Activated CD8-positive, alpha-beta memory T cell treated with anti-CD3 and anti-CD28 coated beads, Interleukin-2, amount 50 U/mL, for 24 hours (primary cell): Measurements from ENCODE around the gene TBC1D4.

Experiments
- DNase-seq: peaks from one replicate; pipeline ENCODE4 v3.0.0-alpha.2; 2020; ENCODE audit errors: extremely low read depth

TBC1D4 gene

DNA sequence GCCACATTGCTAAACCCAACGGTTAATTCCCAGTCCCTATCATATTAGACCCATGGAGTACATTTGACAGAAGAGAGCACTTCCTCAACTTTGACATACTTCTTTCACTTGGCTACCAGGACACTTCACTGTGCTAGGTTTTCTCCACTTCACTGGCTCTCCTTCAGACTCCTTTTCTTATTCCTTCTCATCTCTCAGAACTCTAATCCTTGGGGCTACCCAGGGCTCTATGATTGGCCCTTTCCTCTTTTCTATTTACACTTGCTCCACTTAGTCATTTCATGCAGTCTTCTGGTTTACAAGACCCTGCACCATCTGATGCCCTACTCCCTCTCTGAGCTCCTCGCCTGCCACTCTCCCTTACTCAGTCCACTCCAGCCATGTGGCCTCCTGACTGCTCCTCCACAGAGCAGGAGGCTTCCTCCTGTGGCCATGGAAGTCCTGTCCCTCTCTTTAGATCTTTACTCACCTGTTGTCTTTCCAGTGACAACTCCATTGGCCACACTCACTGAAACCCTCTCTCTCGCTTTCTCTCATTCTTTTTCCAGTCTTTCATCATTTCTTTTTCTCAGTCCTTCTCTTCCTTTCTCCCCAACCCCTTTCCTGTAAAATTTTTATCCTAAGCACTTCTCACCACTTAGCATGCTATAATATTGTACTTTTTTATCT is 90.4 kb downstream of the TBC1D4 start:
- DNase-seq, result no peak

DNA sequence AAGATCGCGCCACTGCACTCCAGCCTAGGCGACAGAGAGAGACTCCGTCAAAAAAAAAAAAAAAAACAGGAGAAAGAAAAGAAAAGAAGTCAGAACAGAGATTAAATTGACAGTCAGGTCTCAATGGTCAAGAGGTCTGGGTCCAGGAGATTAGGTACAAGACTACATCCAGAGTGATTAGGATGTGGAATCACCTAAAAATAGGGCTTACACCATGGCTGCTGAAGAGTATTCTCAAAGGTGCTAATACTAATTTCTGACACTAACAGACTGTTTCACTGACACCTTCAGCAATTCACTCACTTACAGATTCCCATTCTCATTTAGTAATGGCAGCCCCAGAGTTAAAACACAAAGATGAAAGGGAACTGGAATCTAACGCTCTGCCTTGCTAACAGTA is 91.7 kb downstream of the TBC1D4 start:
- no peak for DNase-seq

DNA sequence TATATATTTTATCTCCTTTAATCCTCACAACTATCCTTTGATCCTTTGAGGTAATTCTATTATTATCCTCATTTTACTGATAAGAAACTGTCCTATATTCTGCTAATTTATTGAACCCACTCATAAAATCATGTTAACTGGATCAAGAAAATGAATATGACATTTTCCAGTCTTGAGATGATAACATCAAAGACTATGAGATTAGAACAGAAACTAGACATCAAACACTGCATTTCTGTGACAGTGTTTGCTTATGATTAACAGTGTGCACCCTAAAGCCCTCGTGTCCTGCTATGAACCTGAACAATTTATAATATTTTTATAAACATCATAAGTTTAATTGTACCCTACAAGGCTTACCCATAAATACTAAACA is 96.3 kb downstream of the TBC1D4 start:
- no peak for DNase-seq

DNA sequence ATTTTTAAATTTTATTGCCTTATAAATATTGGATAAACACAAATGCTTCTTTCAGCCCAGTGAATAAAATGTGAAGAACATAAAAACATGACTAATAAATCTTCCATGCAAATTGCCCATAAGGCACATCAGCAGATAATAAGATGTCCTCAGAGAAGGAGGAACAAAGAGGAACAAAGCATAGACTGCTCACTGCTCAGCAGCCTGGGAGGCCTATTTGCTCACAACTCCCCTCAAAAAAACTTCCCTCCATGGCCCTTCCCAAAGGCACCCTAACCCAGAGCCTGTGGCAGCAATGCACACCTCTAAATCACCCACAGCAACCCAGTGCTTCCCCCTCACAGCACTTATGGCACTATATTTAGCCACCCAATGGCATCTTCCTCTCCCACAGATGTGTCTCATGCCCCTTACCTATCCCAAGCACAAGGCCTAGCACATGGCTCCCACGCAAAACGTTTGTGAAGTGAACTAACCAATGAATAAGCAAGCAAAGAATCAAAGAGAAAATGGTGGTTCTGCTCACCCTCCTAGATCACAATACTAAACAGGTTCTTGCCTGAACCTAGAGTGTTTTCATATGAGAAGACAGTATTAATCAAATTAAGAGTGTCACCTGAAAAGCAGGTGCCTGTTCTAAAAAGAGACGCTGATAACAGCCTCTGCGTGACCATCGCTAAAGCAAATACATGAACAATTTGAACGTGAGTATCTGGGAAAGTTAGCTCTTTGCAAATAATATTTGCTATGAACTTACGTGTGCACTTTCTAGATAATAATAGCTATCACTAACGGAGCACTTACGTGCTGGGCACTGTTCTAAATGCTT is 96.9 kb downstream of the TBC1D4 start:
- DNase-seq, result no peak

DNA sequence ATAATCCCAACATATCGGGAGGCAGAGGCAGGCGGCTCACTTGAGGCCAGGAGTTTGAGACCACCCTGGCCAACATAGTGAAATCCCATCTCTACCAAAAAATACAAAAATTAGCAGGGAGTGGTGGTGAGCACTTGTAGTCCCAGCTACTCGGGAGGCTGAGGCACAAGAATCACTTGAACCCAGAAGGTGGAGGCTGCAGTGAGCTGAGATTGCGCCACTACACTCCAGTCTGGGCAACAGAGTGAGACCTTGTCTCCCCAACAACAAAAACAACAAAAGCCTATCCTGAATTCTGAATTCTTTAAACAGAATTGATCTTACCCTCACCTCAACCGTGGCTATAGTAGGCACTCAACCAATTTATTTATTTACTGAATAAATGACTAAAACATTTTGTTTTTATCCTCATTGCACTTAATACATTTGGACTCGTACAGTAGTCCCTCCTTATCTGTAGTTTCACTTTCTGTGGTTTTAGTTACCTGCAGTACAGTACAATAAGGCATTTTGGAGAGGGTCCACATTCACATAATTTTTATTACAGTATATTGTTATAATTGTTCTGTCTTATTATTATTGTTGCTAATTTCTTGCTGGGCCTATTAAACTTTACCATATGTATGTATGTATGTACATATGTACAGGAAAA is 98.8 kb downstream of the TBC1D4 start:
- DNase-seq, result no peak

DNA sequence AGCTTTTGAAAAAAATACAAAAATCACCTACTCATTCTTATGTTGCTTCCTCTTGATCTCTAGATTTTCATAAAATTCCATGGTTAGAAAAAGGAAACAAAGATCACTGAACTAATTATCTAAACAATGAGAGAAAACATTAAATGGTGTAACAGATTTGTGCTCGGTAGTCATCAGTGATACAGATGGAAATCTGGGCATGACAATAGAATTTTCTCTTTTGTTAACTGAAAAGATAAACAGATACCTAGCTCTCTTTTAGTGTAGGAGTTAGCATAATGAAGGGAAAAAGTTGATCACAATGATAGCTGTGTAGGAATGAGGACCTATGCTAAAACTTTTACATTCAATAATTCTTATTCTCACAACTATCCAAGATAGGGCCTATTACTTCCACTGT is 103.7 kb downstream of the TBC1D4 start:
- DNase-seq, result no peak

DNA sequence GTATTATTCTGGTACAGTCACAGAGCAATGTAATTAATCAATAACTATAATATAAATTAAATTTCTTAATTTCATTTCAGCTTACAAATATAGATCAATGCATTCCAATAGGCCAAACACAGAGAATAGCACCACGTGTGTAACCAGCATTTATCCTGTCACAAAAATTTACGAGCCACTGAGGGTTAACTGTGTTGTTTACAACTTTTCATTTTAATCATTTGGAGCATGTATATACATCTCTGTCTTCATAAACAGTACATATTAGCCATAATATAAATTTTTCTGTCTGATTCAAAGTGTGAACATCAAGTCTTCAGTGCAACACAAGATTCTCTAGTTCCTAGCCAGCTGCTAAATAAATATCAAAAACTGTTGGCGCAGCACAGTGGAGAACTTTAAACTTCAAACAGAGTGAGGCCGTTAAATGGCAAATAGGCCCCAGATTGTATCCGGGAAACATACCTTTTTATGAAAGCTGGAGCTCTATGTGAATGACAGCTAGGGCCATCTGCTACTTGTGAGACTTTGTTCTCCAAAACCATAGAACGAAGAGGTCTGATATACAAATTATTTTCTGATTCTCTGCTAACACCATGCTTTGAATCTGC is 105.1 kb downstream of the TBC1D4 start:
- no peak for DNase-seq

DNA sequence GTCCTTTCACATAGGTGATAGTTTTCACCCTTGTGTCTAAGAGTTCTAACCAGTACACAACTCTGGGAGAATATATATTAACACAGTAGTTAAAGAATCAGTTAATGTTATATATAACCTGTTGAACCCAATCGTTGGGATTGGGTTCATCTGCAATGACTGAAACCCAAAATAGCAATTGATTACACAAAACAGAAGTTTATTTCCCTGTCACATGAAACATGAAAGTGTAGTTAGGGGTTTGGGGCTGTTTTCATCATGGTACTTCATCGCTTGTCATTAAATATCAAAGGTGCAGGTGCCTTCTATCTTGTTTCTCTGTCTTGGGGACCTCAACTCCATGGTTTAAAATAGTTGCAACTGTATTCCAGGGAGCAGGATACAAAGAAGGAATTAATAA is 106.6 kb downstream of the TBC1D4 start:
- no peak for DNase-seq

DNA sequence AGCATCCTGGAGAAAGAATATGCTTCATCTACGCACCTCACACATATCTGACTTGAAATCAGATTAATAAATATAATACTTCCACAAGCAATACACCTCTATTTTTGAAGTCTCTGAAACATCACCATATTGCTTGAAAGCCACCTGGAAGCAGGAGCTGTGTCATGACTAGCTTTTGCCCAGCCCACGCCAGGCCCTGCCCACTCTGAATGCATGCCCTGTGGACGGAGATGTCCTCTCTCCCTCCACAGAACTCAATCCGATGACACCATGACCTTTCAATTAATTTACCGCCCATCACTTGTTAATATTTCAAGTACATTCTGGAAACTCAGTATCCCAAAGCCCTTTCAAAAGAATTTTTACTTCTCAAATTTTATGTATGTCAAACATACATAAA is 108.0 kb downstream of the TBC1D4 start:
- no peak for DNase-seq

DNA sequence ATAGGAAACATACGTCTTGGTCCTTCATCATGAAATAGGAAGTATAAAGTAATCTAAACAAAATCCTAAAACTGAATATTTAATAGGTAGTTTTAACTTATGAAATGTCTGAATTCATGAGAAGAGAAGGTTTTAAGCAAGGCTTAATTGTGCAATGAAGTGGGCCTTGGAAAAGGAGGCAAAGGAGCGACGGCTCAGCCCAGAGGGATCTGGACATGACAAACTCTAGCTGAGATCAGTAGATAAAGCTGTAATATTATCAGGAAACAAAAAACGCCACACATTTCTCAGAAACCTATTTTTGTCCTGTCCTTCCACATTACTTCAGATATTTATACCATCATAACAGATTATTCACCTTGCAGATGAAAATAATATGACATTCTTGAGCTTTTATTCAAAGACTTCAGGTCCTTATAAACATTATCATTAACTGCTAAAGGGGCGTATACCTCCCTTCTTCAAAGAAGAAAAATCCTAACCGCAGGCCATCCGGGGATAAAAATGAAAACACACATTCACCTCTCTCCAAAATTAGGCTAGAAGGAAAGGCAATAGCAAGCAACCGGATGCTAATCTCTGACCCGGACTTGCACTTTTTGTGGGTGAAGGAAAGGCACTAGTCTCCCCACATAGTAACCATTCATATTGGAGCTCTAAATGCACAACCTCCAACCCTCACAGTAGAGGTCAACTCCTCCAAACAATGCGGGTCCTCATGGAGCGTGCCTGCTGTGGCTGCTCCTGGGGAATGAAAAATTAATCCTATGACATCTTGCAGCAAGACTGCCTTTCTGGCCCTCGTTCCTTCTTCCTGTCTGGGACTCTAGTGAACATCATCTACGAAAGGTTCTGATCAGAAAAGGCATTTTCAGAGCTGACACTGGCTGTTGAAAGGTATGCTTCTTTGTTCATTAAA is 108.8 kb downstream of the TBC1D4 start:
- no peak for DNase-seq

DNA sequence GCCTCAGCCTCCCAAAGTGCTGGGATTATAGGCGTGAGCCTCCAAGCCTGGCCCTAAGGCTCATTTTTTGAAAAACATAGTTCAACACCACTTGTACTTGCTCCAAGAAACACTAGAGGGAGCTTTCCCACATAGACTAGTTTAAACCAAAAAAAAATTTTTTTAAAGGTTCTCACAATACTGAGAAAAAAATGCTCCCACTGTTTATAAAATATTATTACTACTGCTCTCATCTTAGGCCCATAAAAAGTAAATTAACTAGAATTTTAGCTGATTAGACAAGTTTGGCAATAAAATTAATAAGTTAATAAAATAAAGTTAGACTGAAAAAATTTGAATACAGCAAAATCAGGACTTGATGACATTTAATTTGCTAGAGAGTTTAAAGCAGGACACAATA is 109.5 kb downstream of the TBC1D4 start:
- no peak for DNase-seq

DNA sequence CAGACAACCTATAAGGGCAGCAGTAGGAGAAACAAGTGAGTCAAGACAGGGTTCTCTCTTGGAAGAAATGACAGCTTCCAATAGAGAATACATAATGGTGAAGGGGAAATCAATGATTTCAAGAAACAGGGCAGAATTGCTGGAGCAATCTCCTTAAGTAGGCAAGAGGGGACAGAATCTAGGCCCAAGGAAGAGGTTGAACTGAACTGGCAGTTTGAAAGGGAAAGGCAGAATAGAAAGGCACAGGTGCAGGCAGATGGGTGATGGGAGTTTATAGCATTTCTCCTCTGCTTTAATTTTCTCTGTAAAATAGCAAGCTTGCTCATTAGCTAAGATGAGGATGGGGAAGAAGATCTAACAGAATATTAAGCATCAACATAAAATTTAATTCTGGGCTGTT is 110.8 kb downstream of the TBC1D4 start:
- no peak for DNase-seq

DNA sequence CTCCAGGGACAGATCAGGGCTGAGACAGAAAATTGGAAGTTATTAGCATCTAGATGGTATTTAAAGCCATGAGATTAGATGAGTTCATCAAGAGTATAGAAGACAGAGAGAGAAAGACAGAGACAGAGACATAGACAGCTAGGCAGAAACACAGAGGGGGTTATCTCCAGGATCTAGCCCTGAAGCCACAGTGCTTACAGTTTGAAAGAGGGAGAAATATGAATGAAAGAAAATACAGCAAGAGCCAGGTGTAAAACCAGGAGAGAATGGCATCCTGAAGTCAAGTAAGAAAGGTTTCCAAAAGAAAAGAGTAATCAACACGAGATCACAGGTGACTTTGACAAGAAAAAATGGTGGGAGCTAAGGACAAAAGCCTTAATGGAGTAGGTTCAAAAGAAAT is 111.2 kb downstream of the TBC1D4 start:
- DNase-seq, result no peak

DNA sequence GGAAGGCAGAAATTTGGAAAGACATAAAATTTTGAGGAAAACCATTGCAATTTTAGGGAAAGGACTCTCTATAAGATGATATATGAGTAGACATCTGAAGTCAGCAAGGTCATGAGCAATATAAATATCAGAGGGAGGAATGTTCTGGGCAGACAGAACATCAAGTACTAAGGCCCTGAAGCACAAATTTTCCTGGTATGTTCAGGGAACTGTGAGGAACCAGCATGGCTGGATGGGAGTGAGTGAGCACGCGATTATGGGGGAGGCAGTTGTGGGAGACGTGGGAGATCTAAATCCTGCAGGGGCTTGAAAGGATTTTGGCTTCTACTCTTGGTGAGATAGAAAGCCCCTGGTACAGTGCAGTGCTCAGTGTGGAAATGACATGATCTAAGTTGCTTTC is 112.0 kb downstream of the TBC1D4 start:
- DNase-seq, result no peak

DNA sequence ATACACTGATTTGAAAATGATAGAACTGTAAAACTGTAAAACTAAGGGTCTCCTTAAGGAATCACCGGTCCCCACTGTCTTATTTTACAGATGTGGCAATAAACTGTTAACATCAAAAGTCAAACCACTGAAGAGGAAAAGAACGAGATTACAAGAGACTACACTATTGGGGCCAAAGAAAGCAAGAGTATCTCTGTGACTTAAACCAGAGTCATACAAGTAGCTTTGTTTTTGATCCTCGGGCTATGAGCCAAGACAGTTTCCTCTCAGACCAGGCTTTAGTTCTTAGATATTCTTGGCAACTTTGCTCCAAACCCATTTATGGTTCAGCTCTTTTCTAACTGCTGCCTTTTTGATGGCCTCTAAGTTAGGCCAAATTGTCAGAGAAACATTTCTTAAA is 113.8 kb downstream of the TBC1D4 start:
- no peak for DNase-seq

DNA sequence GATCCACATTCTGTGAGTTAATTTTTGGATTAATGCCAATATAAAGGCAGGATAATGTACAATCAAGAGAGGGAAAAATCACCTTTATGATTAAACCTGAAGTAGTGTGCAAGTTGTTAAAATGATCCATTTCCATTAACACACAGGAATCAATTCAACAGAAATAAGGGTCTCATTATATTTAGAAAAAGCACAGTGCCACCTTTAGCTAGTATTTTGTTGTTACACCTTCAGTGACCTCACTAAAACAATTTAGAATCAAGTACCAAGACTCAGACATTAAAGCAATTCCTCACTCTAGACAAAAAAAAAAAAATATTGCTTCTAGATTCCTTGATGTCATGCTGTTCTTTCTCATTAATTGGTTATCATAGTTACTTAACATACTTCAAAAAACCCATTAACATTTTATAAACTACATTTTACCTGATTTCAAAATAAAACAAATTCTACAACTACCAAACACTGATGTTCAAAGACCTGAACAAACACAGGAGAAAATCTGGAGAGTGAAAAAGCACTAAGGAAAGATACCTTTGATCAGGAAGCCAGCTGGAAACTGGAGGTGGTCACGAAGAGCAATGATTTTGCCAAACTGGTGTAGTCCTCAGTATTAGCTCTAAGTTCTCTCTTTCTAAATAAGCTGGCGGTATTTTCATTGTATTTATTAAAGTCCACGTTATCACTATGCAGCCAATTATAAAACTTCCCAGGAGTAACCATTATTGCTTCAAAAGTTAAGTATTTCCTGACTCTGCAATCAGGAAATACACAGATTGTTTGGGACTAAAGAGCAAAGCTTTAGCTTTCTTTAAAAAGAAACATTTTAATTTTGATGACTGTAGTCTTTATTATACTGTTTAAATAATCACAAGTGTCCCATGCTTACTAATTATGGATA is 115.3 kb downstream of the TBC1D4 start:
- DNase-seq, result no peak

DNA sequence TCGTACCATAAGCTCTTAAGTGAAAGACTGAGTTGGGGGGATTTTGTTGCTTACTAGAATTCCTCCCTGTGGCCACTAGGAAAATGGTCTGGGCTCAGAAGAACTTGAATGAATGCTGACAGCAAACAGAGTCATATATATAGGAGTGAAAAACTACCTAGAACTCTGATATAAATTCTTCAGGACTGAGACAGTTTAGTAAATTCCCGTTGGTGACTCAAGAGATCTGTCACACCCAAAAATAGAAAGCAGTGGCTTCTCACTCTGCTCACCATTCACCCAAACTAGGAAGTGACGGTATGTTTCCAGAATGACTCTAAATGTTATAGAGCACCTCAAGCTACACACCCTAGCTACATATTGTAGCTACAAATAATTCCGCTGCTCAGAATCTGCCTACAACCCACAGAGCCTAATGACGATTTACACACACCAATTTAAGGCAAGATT is 116.2 kb downstream of the TBC1D4 start:
- DNase-seq, result no peak

DNA sequence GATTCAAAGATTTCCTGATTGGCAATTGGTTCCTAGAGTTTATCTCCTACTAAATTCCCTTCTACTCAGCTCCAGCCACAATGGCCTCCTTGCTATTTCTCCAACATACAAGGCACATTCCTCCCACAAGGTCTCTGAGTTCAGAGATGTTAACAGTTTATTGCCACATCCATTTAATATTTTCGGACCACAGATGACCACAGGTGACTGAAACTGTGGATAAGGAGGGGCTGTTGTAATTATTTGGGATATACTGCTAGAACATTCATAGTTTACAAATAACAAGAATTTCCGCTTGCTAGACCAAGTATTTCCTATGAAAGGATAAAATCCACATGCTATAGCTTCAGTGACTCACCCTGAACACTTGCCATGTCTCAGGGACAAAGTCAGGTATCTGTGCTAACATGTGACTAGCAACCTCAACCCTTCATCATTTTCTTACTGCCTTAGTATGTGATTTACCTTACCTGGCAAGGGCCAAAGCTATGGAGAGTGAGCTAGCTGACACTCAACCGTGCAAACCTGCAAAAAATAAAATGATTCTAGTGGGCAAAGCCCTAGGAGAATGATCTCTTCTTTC is 117.7 kb downstream of the TBC1D4 start:
- no peak for DNase-seq

DNA sequence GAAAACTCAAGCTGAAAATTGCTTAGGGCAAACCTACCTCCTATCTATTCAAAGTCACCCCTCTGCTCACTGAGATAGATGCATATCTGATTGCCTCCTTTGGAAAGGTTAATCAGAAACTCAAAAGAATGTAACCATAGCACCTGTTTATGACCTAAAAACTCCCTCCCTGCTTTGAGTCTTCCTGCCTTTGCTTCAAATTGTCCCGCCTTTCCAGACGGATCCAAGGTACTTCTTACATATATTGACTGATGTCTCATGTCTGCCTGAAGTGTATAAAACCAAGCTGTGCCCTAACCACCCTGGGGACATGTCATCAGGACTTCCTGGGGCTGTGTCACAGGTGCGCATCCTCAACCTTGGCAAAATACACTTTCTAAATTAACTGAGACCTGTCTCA is 118.6 kb downstream of the TBC1D4 start:
- no peak for DNase-seq

DNA sequence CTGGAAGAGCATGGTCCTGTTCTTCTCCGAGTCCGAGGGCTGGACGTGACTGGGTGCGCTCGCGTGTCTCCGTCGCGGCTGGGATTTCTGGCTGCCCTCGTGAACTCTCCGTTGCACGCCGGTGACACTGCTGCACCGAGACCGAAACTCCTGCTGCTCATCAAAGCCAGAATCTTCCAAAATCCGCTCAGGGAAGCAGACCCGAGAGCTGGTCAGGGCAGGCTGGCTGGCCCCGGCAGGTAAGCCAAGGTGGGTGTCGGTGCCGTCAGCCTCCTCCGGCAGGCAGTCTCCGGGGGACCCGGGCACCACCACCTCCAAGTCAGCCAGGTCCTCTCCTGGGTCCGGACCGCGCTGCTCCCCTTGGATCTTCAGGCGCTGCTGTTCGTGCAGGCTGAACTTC is 119.9 kb downstream of the TBC1D4 start:
- DNase-seq, result no peak
